Neural crest cell (in vitro differentiated cells): ENCODE results near the gene MCRS1. TPM values are rescaled to one million over a fixed set of nuclear protein-coding genes. Genes with fewer than 3 reads are reported as not detected.

Experiments used
- DNase-seq: peaks from one replicate; pipeline ENCODE4 v3.0.0; 2021; ENCODE audit warnings: low read depth, mixed read lengths, low spot score
- H3K27ac Mint-ChIP-seq: one replicate; pipeline ENCODE4 v1.8.0; 2021; ENCODE audit warnings: mild to moderate bottlenecking, mixed read lengths; ENCODE audit not compliant: unreplicated experiment
- H3K27me3 Mint-ChIP-seq: 2 replicates; pipeline ENCODE4 v1.8.0; 2021; ENCODE audit warnings: low read depth, mild to moderate bottlenecking, mixed read lengths
- H3K36me3 Mint-ChIP-seq: 2 replicates; pipeline ENCODE4 v1.8.0; 2021; ENCODE audit warnings: low read depth, mild to moderate bottlenecking, mixed read lengths
- H3K4me1 Mint-ChIP-seq: 2 replicates; pipeline ENCODE4 v1.8.0; 2021; ENCODE audit warnings: mixed read lengths
- H3K4me3 Mint-ChIP-seq: one replicate; pipeline ENCODE4 v1.8.0; 2021; ENCODE audit warnings: mild to moderate bottlenecking, mixed read lengths
- H3K9me3 Mint-ChIP-seq: 2 replicates; pipeline ENCODE4 v1.8.0; 2021; ENCODE audit warnings: mixed read lengths
- CTCF ChIP-seq: fragments of 200-600 bp; sonication (generic); conservative IDR thresholded peaks from 2 replicates; pipeline ENCODE4 v1.5.0; 2021; ENCODE audit warnings: antibody characterized with exemption, mild to moderate bottlenecking
- total RNA-seq: library from RNA; stranded (reverse); gene quantifications from 2 replicates; pipeline ENCODE4 v1.2.1, GENCODE V29; 2021

MCRS1 gene
- total RNA-seq, 1 donor from 2014 or later = 95.3 TPM

- DNase-seq = no peak
- no peaks in the 10 kb centered on the region for H3K36me3 Mint-ChIP-seq
- peaks cover 22% of the 10 kb centered on the region for H3K4me1 Mint-ChIP-seq
- no peaks in the 10 kb centered on the region for H3K27me3 Mint-ChIP-seq
- H3K4me3 Mint-ChIP-seq = no peak overlapping the region
- TF ChIP-seq CTCF = no peak
- H3K27ac Mint-ChIP-seq = no peak overlapping the region
- H3K9me3 Mint-ChIP-seq = no peaks in the 10 kb centered on the region
Measured at GRCh38 chr12:49578471-49579112, 10.7 kb upstream of the MCRS1 start.

- H3K4me1 Mint-ChIP-seq = peaks cover 22% of the 10 kb centered on the region
- no peaks in the 10 kb centered on the region for H3K27me3 Mint-ChIP-seq
- no peaks in the 10 kb centered on the region for H3K9me3 Mint-ChIP-seq
- no peaks in the 10 kb centered on the region for H3K36me3 Mint-ChIP-seq
- H3K27ac Mint-ChIP-seq = no peak overlapping the region
- no peak overlapping the region for H3K4me3 Mint-ChIP-seq
- no peak for TF ChIP-seq CTCF
- DNase-seq = no peak
Measured at GRCh38 chr12:49577589-49578315, 9.8 kb upstream of the MCRS1 start.

GRCh38 chr12:49568442-49569162 is 660 bp upstream of the MCRS1 start:
- peaks cover 3% of the 10 kb centered on the region for H3K36me3 Mint-ChIP-seq
- H3K27me3 Mint-ChIP-seq = no peaks in the 10 kb centered on the region
- H3K4me1 Mint-ChIP-seq = peaks cover 29% of the 10 kb centered on the region
- peak overlapping the region; percentile 97 for H3K4me3 Mint-ChIP-seq
- DNase-seq = no peak
- H3K9me3 Mint-ChIP-seq = no peaks in the 10 kb centered on the region
- no peak for TF ChIP-seq CTCF
- peak overlapping the region; percentile 99 for H3K27ac Mint-ChIP-seq

- Mint-ChIP-seq H3K27me3 (no peaks in the 10 kb centered on the region), H3K4me1 (peaks cover 29% of the 10 kb centered on the region), H3K36me3 (peaks cover 4% of the 10 kb centered on the region), H3K27ac (peak overlapping the region; percentile 99), H3K9me3 (no peaks in the 10 kb centered on the region), H3K4me3 (peak overlapping the region; percentile 97)
- no peak for TF ChIP-seq CTCF
- DNase-seq = no peak
Measured at GRCh38 chr12:49567302-49567610, 686 bp downstream of the MCRS1 start.

- H3K27ac Mint-ChIP-seq = no peak overlapping the region
- peaks cover 3% of the 10 kb centered on the region for H3K36me3 Mint-ChIP-seq
- H3K27me3 Mint-ChIP-seq = no peaks in the 10 kb centered on the region
- peaks cover 28% of the 10 kb centered on the region for H3K4me1 Mint-ChIP-seq
- TF ChIP-seq CTCF = no peak
- H3K9me3 Mint-ChIP-seq = no peaks in the 10 kb centered on the region
- H3K4me3 Mint-ChIP-seq = peak overlapping the region; percentile 49
- no peak for DNase-seq
Measured at GRCh38 chr12:49566361-49566760, 1.6 kb downstream of the MCRS1 start.
